ENCODE results near the gene GRID2. TPM values are rescaled to one million over a fixed set of nuclear protein-coding genes. Genes with fewer than 3 reads are reported as not detected.

The GRID2 gene
- total and polyA plus RNA-seq, 7 experiments from 2014 or later, result not detected

GRCh38 chr4:93813092-93813491, 1509.3 kb downstream of the GRID2 start:
- POLR2A ChIA-PET, result no interaction called here
- Mint-ChIP-seq H3K36me3 (no peaks in the 10 kb centered on the region), H3K9me3 (peaks cover 0 to 12% (median 2%) of the 10 kb centered on the region in 11 donors), H3K27me3 (peaks cover 0 to 11% (median 3%) of the 10 kb centered on the region in 5 donors), H3K27ac (no peak overlapping the region), H3K4me1 (no peaks in the 10 kb centered on the region), H3K4me3 (no peak overlapping the region)
- H3K27me3 ChIP-seq (ENCODE audit: control insufficient read depth in 2 of 2, insufficient read depth in 2 of 2, low read length in 2 of 2), result no peaks in the 10 kb centered on the region
- H3K4me1 ChIP-seq (ENCODE audit: control insufficient read depth in 2 of 2, insufficient read depth in 2 of 2, low read length in 2 of 2), result no peaks in the 10 kb centered on the region
- DNase-seq (no peak), ATAC-seq (no peak)
- no peaks in the 10 kb centered on the region for H3K36me3 ChIP-seq (ENCODE audit: control insufficient read depth in 2 of 3, insufficient read depth in 3 of 3, low read length in 3 of 3)
- H3K4me3 ChIP-seq (ENCODE audit: low read length), result no peak overlapping the region
- intact Hi-C loops (cut with micrococcal nuclease), result no loop called here
- no peak overlapping the region for H3K27ac ChIP-seq (ENCODE audit: low read depth, low read length)
- no peaks in the 10 kb centered on the region for H3K9me3 ChIP-seq (ENCODE audit: control insufficient read depth in 2 of 3, low read length in 3 of 3)
- CTCF ChIA-PET, result no interaction called here

- no peaks in the 10 kb centered on the region for H3K4me1 ChIP-seq (ENCODE audit: control insufficient read depth in 2 of 2, insufficient read depth in 2 of 2, low read length in 2 of 2)
- DNase-seq, result no peak
- no peaks in the 10 kb centered on the region for H3K27me3 ChIP-seq (ENCODE audit: control insufficient read depth in 2 of 2, insufficient read depth in 2 of 2, low read length in 2 of 2)
- H3K9me3 Mint-ChIP-seq, result peaks cover 0 to 14% (median 2%) of the 10 kb centered on the region in 11 donors
- no peaks in the 10 kb centered on the region for H3K36me3 Mint-ChIP-seq
- H3K27ac Mint-ChIP-seq, result no peak overlapping the region
- H3K27me3 Mint-ChIP-seq, result peaks cover 0 to 19% (median 3%) of the 10 kb centered on the region in 5 donors
- no peaks in the 10 kb centered on the region for H3K4me1 Mint-ChIP-seq
- intact Hi-C loops (cut with micrococcal nuclease), result no loop called here
- H3K4me3 ChIP-seq (ENCODE audit: low read length), result no peak overlapping the region
- no peaks in the 10 kb centered on the region for H3K9me3 ChIP-seq (ENCODE audit: control insufficient read depth in 2 of 3, low read length in 3 of 3)
- H3K27ac ChIP-seq (ENCODE audit: low read depth, low read length), result no peak overlapping the region
- no peak overlapping the region for H3K4me3 Mint-ChIP-seq
- no peaks in the 10 kb centered on the region for H3K36me3 ChIP-seq (ENCODE audit: control insufficient read depth in 2 of 3, insufficient read depth in 3 of 3, low read length in 3 of 3)
- no peak for ATAC-seq
- ChIA-PET POLR2A (no interaction called here), CTCF (no interaction called here)
These were observed 1510.4 kb downstream of the GRID2 start for GRCh38 chr4:93814141-93814540.

GRCh38 chr4:93814722-93815121, 1511.0 kb downstream of the GRID2 start:
- Histone ChIP-seq H3K9me3 (ENCODE audit: control insufficient read depth in 2 of 3, low read length in 3 of 3) (no peaks in the 10 kb centered on the region), H3K27ac (ENCODE audit: low read depth, low read length) (no peak overlapping the region), H3K36me3 (ENCODE audit: control insufficient read depth in 2 of 3, insufficient read depth in 3 of 3, low read length in 3 of 3) (no peaks in the 10 kb centered on the region), H3K27me3 (ENCODE audit: control insufficient read depth in 2 of 2, insufficient read depth in 2 of 2, low read length in 2 of 2) (no peaks in the 10 kb centered on the region), H3K4me1 (ENCODE audit: control insufficient read depth in 2 of 2, insufficient read depth in 2 of 2, low read length in 2 of 2) (no peaks in the 10 kb centered on the region), H3K4me3 (ENCODE audit: low read length) (no peak overlapping the region)
- ATAC-seq, result no peak
- ChIA-PET CTCF (no interaction called here), POLR2A (no interaction called here)
- no peak for DNase-seq
- H3K4me1 Mint-ChIP-seq, result no peaks in the 10 kb centered on the region
- H3K36me3 Mint-ChIP-seq, result no peaks in the 10 kb centered on the region
- H3K27me3 Mint-ChIP-seq, result peaks cover 0 to 19% (median 3%) of the 10 kb centered on the region in 5 donors
- no peak overlapping the region for H3K4me3 Mint-ChIP-seq
- peaks cover 0 to 13% (median 2%) of the 10 kb centered on the region in 11 donors for H3K9me3 Mint-ChIP-seq
- intact Hi-C loops (cut with micrococcal nuclease), result no loop called here
- no peak overlapping the region for H3K27ac Mint-ChIP-seq
